Trophoblast cell (in vitro differentiated cells and primary cell): ENCODE data around the gene ABLIM2.

Source experiments
- DNase-seq, 2 donors: peaks; one replicate each; pipeline ENCODE4 v3.0.0-alpha.2; 2016
- H2AFZ ChIP-seq: 2 replicates; pipeline ENCODE4 v1.6.1; 2013; ENCODE audit warnings: low read length, moderate library complexity, mild to moderate bottlenecking; ENCODE audit not compliant: insufficient read depth, poor library complexity
- H2AK5ac ChIP-seq: 2 replicates; pipeline ENCODE4 v1.6.1; 2013; ENCODE audit warnings: mild to moderate bottlenecking, low read length
- H2BK120ac ChIP-seq: 2 replicates; pipeline ENCODE4 v1.6.1; 2013; ENCODE audit warnings: low read length, mild to moderate bottlenecking, moderate library complexity; ENCODE audit not compliant: insufficient read depth, poor library complexity
- H2BK12ac ChIP-seq: 2 replicates; pipeline ENCODE4 v1.6.1; 2013; ENCODE audit warnings: mild to moderate bottlenecking, low read length, moderate library complexity
- H2BK5ac ChIP-seq: 2 replicates; pipeline ENCODE4 v1.6.1; 2013; ENCODE audit warnings: low read length, low read depth, moderate library complexity, mild to moderate bottlenecking; ENCODE audit not compliant: poor library complexity
- H3K14ac ChIP-seq: 2 replicates; pipeline ENCODE4 v1.6.1; 2013; ENCODE audit warnings: mild to moderate bottlenecking, low read length
- H3K18ac ChIP-seq: 2 replicates; pipeline ENCODE4 v1.6.1; 2013; ENCODE audit warnings: mild to moderate bottlenecking, low read length
- H3K23ac ChIP-seq: 2 replicates; pipeline ENCODE4 v1.6.1; 2013; ENCODE audit warnings: low read length
- H3K27ac ChIP-seq: 2 replicates; pipeline ENCODE4 v1.5.1; 2013; ENCODE audit warnings: low read depth, mild to moderate bottlenecking, inconsistent platforms, low read length, moderate library complexity
- H3K27me3 ChIP-seq: 2 replicates; pipeline ENCODE4 v1.6.1; 2013; ENCODE audit warnings: inconsistent platforms, mild to moderate bottlenecking, low read length, moderate library complexity; ENCODE audit not compliant: insufficient read depth
- H3K36me3 ChIP-seq, 2 experiments: 1 replicate in 1 of 2; 2 replicates in 1 of 2; pipeline ENCODE4 v1.6.1; 2013; ENCODE audit warnings: low read length in 2 of 2, mild to moderate bottlenecking in 2 of 2, moderate library complexity in 1 of 2; ENCODE audit not compliant: insufficient read depth in 2 of 2, control insufficient read depth in 1 of 2
- H3K4ac ChIP-seq: 2 replicates; pipeline ENCODE4 v1.6.1; 2013; ENCODE audit warnings: low read depth, mild to moderate bottlenecking, low read length, moderate library complexity
- H3K4me1 ChIP-seq, 2 experiments: 1 replicate in 1 of 2; 2 replicates in 1 of 2; pipeline ENCODE4 v1.6.1; 2013; ENCODE audit warnings: low read length in 2 of 2, mild to moderate bottlenecking in 2 of 2, moderate library complexity in 1 of 2; ENCODE audit not compliant: insufficient read depth in 2 of 2, control insufficient read depth in 1 of 2
- H3K4me2 ChIP-seq: 2 replicates; pipeline ENCODE4 v1.6.1; 2013; ENCODE audit warnings: inconsistent platforms, mild to moderate bottlenecking, low read length, moderate library complexity
- H3K4me3 ChIP-seq: 2 replicates; pipeline ENCODE4 v1.5.1; 2013; ENCODE audit warnings: mild to moderate bottlenecking, low read depth, low read length, inconsistent platforms
- H3K79me1 ChIP-seq: one replicate; pipeline ENCODE4 v1.6.1; 2013; ENCODE audit warnings: low read length
- H3K79me2 ChIP-seq: 2 replicates; pipeline ENCODE4 v1.6.1; 2013; ENCODE audit warnings: low read length, mild to moderate bottlenecking; ENCODE audit not compliant: control insufficient read depth, insufficient read depth, poor library complexity
- H3K9ac ChIP-seq: 2 replicates; pipeline ENCODE4 v1.6.1; 2013; ENCODE audit warnings: mild to moderate bottlenecking, low read length
- H3K9me3 ChIP-seq: 2 replicates; pipeline ENCODE4 v1.6.1; 2013; ENCODE audit warnings: low read depth, mild to moderate bottlenecking, control low read depth, inconsistent platforms, low read length; ENCODE audit not compliant: insufficient read depth
- H4K12ac ChIP-seq: 2 replicates; pipeline ENCODE4 v1.6.1; 2013; ENCODE audit warnings: low read depth, mild to moderate bottlenecking, low read length, moderate library complexity
- H4K8ac ChIP-seq: 2 replicates; pipeline ENCODE4 v1.6.1; 2013; ENCODE audit warnings: low read depth, mild to moderate bottlenecking, low read length, moderate library complexity
- H4K91ac ChIP-seq: one replicate; pipeline ENCODE4 v1.6.1; 2013; ENCODE audit warnings: low read depth, mild to moderate bottlenecking, low read length, moderate library complexity
- WGBS: extraction: QIAGEN DNeasy Blood & Tissue Kit; methylation state at CpG from one replicate; pipeline ENCODE4 v1.1.7; 2013; ENCODE audit warnings: missing lambda C conversion rate; ENCODE audit not compliant: insufficient read length, insufficient coverage; ENCODE audit errors: extremely low coverage; 5-methylcytosine and 5-hydroxymethylcytosine counted together

The ABLIM2 gene

DNA sequence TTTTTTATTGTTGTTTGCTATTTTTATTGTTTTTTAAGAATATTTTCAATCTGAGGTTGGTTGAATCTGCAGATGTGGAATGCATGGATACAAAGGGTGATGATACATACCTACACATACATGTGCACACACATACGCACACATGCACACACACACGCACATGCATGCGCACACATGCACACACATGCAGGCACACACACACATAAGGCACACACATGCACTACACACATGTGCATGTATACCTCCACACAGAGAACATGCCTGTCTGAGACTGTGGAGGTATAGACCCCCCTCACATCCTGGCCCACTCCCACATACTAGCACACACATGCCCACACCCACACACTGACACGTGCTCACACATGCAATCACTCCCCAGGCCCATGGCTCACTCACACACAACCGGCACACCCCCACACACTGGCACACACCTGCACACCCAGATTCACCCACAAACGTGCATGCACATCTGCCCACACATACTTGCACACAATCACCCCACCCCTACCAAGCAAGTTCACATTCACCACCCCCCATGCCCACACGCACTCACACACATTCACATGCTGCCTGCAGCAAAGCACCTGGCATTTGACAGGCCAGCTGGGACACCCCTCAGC, 121.4 kb downstream of the ABLIM2 start:
- no peak overlapping the region for H4K91ac ChIP-seq
- no peak overlapping the region for H4K8ac ChIP-seq
- H3K4me1 ChIP-seq = no peaks in the 10 kb centered on the region
- H3K79me1 ChIP-seq = no peaks in the 10 kb centered on the region
- H3K23ac ChIP-seq = peak overlapping the region; percentile 91
- no peak overlapping the region for H2BK5ac ChIP-seq
- H3K36me3 ChIP-seq = no peaks in the 10 kb centered on the region
- WGBS = no CpG with 5 or more reads among the region's 7 CpGs
- no peak overlapping the region for H3K18ac ChIP-seq
- H2AK5ac ChIP-seq = no peak overlapping the region
- no peak overlapping the region for H4K12ac ChIP-seq
- H3K79me2 ChIP-seq = no peaks in the 10 kb centered on the region
- no peak overlapping the region for H3K4me2 ChIP-seq
- no peaks in the 10 kb centered on the region for H3K27me3 ChIP-seq
- no peak overlapping the region for H2BK120ac ChIP-seq
- H3K4me3 ChIP-seq = no peak overlapping the region
- H3K14ac ChIP-seq = no peak overlapping the region
- no peak overlapping the region for H3K9ac ChIP-seq
- no peak overlapping the region for H2BK12ac ChIP-seq
- no peak for DNase-seq
- peaks cover 3% of the 10 kb centered on the region for H3K9me3 ChIP-seq
- no peak overlapping the region for H3K27ac ChIP-seq
- H2AFZ ChIP-seq = no peak overlapping the region
- no peak overlapping the region for H3K4ac ChIP-seq

DNA sequence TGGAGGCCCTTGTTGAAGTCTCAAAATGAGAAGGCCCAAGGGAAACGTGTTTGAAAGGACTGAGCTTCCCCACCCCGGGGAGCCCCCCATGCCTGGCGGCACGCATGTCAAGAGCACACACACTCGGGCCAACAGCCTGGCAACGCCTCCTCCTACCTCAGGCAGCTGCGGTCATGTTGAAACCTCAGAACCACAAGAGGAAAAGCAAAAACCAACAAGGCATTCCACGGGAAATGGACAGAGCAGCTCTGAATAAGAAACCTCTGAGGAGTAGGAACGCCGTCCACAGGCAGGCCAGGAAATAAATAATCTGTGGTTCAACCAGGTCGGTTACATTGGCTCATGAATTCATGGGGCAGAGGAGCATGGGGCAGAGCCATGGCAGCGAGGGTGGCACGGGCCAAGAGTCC, 123.2 kb downstream of the ABLIM2 start:
- Histone ChIP-seq H4K91ac (no peak overlapping the region), H3K79me2 (no peaks in the 10 kb centered on the region), H3K27ac (no peak overlapping the region), H3K9me3 (peaks cover 3% of the 10 kb centered on the region), H2AK5ac (no peak overlapping the region), H3K4ac (no peak overlapping the region), H2AFZ (no peak overlapping the region), H3K4me1 (no peaks in the 10 kb centered on the region), H2BK5ac (no peak overlapping the region), H2BK120ac (no peak overlapping the region), H3K23ac (no peak overlapping the region), H3K14ac (no peak overlapping the region), H3K4me3 (no peak overlapping the region), H2BK12ac (no peak overlapping the region), H3K9ac (no peak overlapping the region), H3K27me3 (no peaks in the 10 kb centered on the region), H4K8ac (no peak overlapping the region), H3K4me2 (no peak overlapping the region), H4K12ac (no peak overlapping the region), H3K18ac (no peak overlapping the region), H3K36me3 (no peaks in the 10 kb centered on the region), H3K79me1 (no peaks in the 10 kb centered on the region)
- no peak for DNase-seq
- WGBS = no CpG with 5 or more reads among the region's 13 CpGs

DNA sequence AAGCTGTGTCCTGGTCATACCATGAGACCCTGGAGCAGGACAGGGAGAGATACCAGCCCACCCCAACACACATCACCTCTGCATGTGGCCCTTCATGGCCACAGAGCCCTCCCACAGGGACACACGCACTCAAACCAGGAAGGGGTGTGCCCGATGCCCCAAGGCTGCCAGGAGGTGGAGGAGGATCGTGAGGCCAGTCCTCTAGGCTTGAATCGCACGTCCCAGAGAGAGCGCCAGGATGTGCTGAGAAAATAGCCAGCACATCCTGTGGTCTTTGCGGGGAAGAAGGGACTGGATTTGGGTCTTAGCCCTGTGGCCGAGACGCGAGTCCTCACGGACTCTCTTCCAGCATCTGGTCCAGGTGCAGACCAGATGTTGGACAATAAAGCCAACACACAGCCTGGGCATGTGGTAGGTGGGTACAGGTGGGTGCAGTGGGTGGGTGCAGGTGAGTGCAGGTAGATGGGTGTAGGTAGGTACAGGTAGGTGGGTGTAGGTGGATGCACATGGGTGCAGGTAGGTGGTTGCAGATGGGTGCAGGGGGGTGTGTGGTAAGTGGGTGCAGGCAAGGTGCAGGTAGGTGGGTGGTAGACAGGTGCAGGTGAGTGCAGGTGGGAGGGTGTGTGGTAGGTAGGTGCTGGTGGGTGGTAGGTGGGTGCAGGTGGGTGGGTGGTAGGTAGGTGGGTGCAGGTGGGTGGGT, 124.6 kb downstream of the ABLIM2 start:
- peak overlapping the region; percentile 37 for H3K4me3 ChIP-seq
- H3K23ac ChIP-seq = no peak overlapping the region
- H3K4me1 ChIP-seq = peaks cover 0 to 8% of the 10 kb centered on the region in 2 experiments
- peaks cover 3% of the 10 kb centered on the region for H3K9me3 ChIP-seq
- no peak for DNase-seq
- H4K12ac ChIP-seq = no peak overlapping the region
- H4K8ac ChIP-seq = no peak overlapping the region
- no peak overlapping the region for H3K14ac ChIP-seq
- no CpG with 5 or more reads among the region's 11 CpGs for WGBS
- H2BK5ac ChIP-seq = no peak overlapping the region
- H3K79me2 ChIP-seq = no peaks in the 10 kb centered on the region
- no peak overlapping the region for H2BK12ac ChIP-seq
- H3K18ac ChIP-seq = no peak overlapping the region
- H3K27me3 ChIP-seq = no peaks in the 10 kb centered on the region
- H3K36me3 ChIP-seq = no peaks in the 10 kb centered on the region
- no peaks in the 10 kb centered on the region for H3K79me1 ChIP-seq
- H2AK5ac ChIP-seq = no peak overlapping the region
- H2BK120ac ChIP-seq = no peak overlapping the region
- no peak overlapping the region for H3K4me2 ChIP-seq
- no peak overlapping the region for H3K27ac ChIP-seq
- H3K9ac ChIP-seq = no peak overlapping the region
- no peak overlapping the region for H2AFZ ChIP-seq
- no peak overlapping the region for H3K4ac ChIP-seq
- H4K91ac ChIP-seq = no peak overlapping the region

DNA sequence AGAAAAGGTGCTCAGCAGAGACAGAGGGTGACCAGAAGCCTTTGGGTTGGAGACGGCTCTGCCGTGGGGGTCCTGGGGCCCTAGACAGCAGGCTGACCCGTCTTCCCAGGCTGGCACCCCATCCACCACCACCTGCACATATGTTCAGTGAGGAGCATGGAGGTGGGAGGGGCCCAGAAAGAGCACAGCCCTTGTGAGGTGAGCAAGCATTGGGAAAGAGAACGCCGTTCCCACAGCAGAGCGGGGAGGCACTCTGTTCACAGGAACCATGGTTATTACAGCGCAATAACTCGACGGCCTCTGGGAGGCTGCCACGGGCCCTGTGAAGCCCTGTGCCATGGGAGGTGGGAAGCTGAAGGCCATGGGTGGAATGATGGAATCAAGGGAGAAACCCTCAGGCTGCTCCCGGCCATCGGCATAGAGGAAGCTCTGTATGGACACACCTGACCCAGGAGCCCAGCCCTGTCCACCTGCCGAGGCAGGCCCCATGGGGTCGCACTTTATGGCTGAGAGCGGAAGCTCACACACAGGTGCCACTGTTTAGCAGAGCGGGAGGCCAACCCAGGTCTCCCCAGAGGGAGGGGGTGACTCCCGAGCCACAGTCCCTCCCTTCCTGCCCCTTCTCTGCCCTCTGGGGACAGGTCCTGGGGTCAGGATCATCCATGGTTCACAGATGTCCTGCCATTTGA, 125.4 kb downstream of the ABLIM2 start:
- no CpG with 5 or more reads among the region's 17 CpGs for WGBS
- H3K4ac ChIP-seq = no peak overlapping the region
- no peak overlapping the region for H2BK120ac ChIP-seq
- no peak overlapping the region for H3K18ac ChIP-seq
- H4K91ac ChIP-seq = no peak overlapping the region
- H3K4me1 ChIP-seq = peaks cover 0 to 8% of the 10 kb centered on the region in 2 experiments
- no peak overlapping the region for H2BK12ac ChIP-seq
- no peaks in the 10 kb centered on the region for H3K27me3 ChIP-seq
- DNase-seq = no peak
- H3K9me3 ChIP-seq = peaks cover 3% of the 10 kb centered on the region
- no peak overlapping the region for H3K14ac ChIP-seq
- H3K23ac ChIP-seq = no peak overlapping the region
- no peak overlapping the region for H3K4me2 ChIP-seq
- H3K9ac ChIP-seq = no peak overlapping the region
- no peak overlapping the region for H2BK5ac ChIP-seq
- no peak overlapping the region for H3K27ac ChIP-seq
- no peaks in the 10 kb centered on the region for H3K36me3 ChIP-seq
- H4K12ac ChIP-seq = no peak overlapping the region
- no peak overlapping the region for H2AK5ac ChIP-seq
- no peaks in the 10 kb centered on the region for H3K79me1 ChIP-seq
- H2AFZ ChIP-seq = no peak overlapping the region
- no peak overlapping the region for H4K8ac ChIP-seq
- H3K79me2 ChIP-seq = no peaks in the 10 kb centered on the region
- no peak overlapping the region for H3K4me3 ChIP-seq
